Panc1 (cell line): ENCODE measurements around the gene MGAT5. TPM values are rescaled to one million over a fixed set of nuclear protein-coding genes. Genes with fewer than 3 reads are reported as not detected.

ENCODE experiments used
- ATAC-seq: fragments of 200-7000 bp; cut with Tn5 transposase; 2 replicates; pipeline ENCODE4 v1.9.1; 2020; ENCODE audit warnings: mild to moderate bottlenecking, moderate library complexity
- BruUV-seq: library from RNA; stranded (reverse); fragments of 400-500 nt; replicated peaks from 2 replicates; lab custom pipeline; 2021; lab: Mats Ljungman, UMichigan
- CTCF ChIA-PET: fragments of 300-600 bp; sonication (Branson Sonifier 250); formaldehyde crosslinking; loops from one replicate; lab custom pipeline; 2022; ENCODE audit warnings: antibody characterized with exemption; lab: Charles Lee
- POLR2A ChIA-PET: fragments of 300-600 bp; sonication (Branson Sonifier 250); formaldehyde crosslinking; loops from one replicate; lab custom pipeline; 2022; ENCODE audit warnings: antibody characterized with exemption; lab: Charles Lee
- DNase-seq: peaks from one replicate; pipeline ENCODE4 v3.0.0-alpha.2; 2010; ENCODE audit warnings: low read depth, low spot score
- H3K27ac ChIP-seq: 2 replicates; pipeline ENCODE4 v1.5.1; 2011; ENCODE audit warnings: mild to moderate bottlenecking, low read length, inconsistent platforms
- H3K27me3 ChIP-seq: fragments of 200-500 bp; sonication (Bioruptor generic); 2 replicates; pipeline ENCODE4 v1.6.0; 2014; ENCODE audit warnings: low read length, inconsistent platforms; ENCODE audit not compliant: control insufficient read depth, insufficient read depth
- H3K36me3 ChIP-seq: fragments of 200-500 bp; sonication (Bioruptor generic); 2 replicates; pipeline ENCODE4 v1.5.1; 2014; ENCODE audit warnings: inconsistent platforms, mild to moderate bottlenecking, low read length, moderate library complexity; ENCODE audit not compliant: control insufficient read depth, insufficient read depth
- H3K4me1 ChIP-seq: 2 replicates; pipeline ENCODE4 v1.5.1; 2011; ENCODE audit warnings: inconsistent platforms, mild to moderate bottlenecking, low read length, moderate library complexity; ENCODE audit not compliant: control insufficient read depth, insufficient read depth
- H3K4me3 ChIP-seq, 2 experiments: 2 replicates each; pipeline ENCODE4 v1.5.1; 2011 to 2012; ENCODE audit warnings: low read depth in 2 of 2, low read length in 2 of 2, mild to moderate bottlenecking in 2 of 2, inconsistent platforms in 1 of 2, moderate library complexity in 1 of 2
- H3K9me3 ChIP-seq: fragments of 200-500 bp; sonication (Bioruptor generic); 2 replicates; pipeline ENCODE4 v1.5.1; 2014; ENCODE audit warnings: low read depth, mild to moderate bottlenecking, inconsistent platforms, low read length, moderate library complexity; ENCODE audit not compliant: control insufficient read depth, insufficient read depth
- CTCF ChIP-seq: fragments of 450-650 bp; IDR thresholded peaks from 2 replicates; pipeline ENCODE4 v1.5.1; 2017; ENCODE audit warnings: mild to moderate bottlenecking
- POLR2AphosphoS5 ChIP-seq: IDR thresholded peaks from 2 replicates; pipeline ENCODE4 v1.6.1; 2012; ENCODE audit warnings: mild to moderate bottlenecking, low read depth, low read length, moderate library complexity
- REST ChIP-seq, 2 experiments: IDR thresholded peaks; 2 replicates each; pipeline ENCODE4 v1.6.1; 2011 to 2012; ENCODE audit warnings: low read depth in 2 of 2, control low read depth in 1 of 2, low read length in 1 of 2, mild to moderate bottlenecking in 1 of 2, moderate library complexity in 1 of 2; ENCODE audit not compliant: insufficient read depth in 1 of 2
- SIN3A ChIP-seq: IDR thresholded peaks from 2 replicates; pipeline ENCODE4 v1.6.1; 2012; ENCODE audit warnings: low read depth, mild to moderate bottlenecking, low read length, moderate library complexity, borderline replicate concordance; ENCODE audit not compliant: insufficient read depth
- TCF7L2 ChIP-seq: IDR thresholded peaks from 2 replicates; pipeline ENCODE4 v1.6.1; 2011; ENCODE audit warnings: mild to moderate bottlenecking, low read depth, low read length, inconsistent platforms
- in situ Hi-C: cut with HindIII; loops from 2 replicates; pipeline ENCODE4 v1.10.0; 2016; ENCODE audit warnings: low sequenced_read_pairs, low pct_unique_long_range_greater_than_20kb
- intact Hi-C: fragments of 100-400 bp; cut with micrococcal nuclease; formaldehyde crosslinking; loops from one replicate; pipeline ENCODE4 v1.10.0; 2022; ENCODE audit not compliant: unreplicated experiment
- total RNA-seq: library from RNA; stranded (reverse); gene quantifications from one replicate; pipeline ENCODE4 v1.2.1, GENCODE V29; 2021; ENCODE audit not compliant: unreplicated experiment

MGAT5 gene
- total RNA-seq, 1 experiment from 2014 or later: 22.1 TPM

GRCh38 chr2:134369220-134369902 lies 115.5 kb downstream of the MGAT5 start:
- no peak overlapping the region for H3K27ac ChIP-seq
- DNase-seq (no peak), ATAC-seq (no peak)
- H3K9me3 ChIP-seq: no peaks in the 10 kb centered on the region
- no TSS peak for BruUV-seq
- intact Hi-C loops: no loop called here
- no peaks in the 10 kb centered on the region for H3K27me3 ChIP-seq
- TF ChIP-seq CTCF (no peak), POLR2AphosphoS5 (no peak), REST (IDR thresholded peaks at IDR 0.05; ENCODE audit: insufficient read depth in 1 of 2, low read depth in 2 of 2, low read length in 1 of 2) (no peak), SIN3A (no peak), TCF7L2 (no peak)
- no peak overlapping the region for H3K4me3 ChIP-seq
- H3K4me1 ChIP-seq: no peaks in the 10 kb centered on the region
- POLR2A ChIA-PET: no interaction called here
- CTCF ChIA-PET: interaction anchor here (0.5 kb wide), 1 partner anchor 80 kb away, joined by 3 read pairs; no protein-coding TSS in a partner anchor
- no peaks in the 10 kb centered on the region for H3K36me3 ChIP-seq
- in situ Hi-C loops: no loop called here

- in situ Hi-C loops: no loop called here
- H3K4me1 ChIP-seq: no peaks in the 10 kb centered on the region
- intact Hi-C loops: no loop called here
- no peaks in the 10 kb centered on the region for H3K36me3 ChIP-seq
- DNase-seq: no peak
- no peaks in the 10 kb centered on the region for H3K27me3 ChIP-seq
- H3K9me3 ChIP-seq: no peaks in the 10 kb centered on the region
- no peak overlapping the region for H3K4me3 ChIP-seq
- no peak for TF ChIP-seq TCF7L2
- no peak for TF ChIP-seq POLR2AphosphoS5
- POLR2A ChIA-PET: no interaction called here
- ATAC-seq: no peak
- BruUV-seq: no TSS peak
- H3K27ac ChIP-seq: no peak overlapping the region
- CTCF ChIA-PET: no interaction called here
Observed at GRCh38 chr2:134370655-134371445, 117.0 kb downstream of the MGAT5 start.

GRCh38 chr2:134372141-134372540 lies 118.3 kb downstream of the MGAT5 start:
- Histone ChIP-seq H3K9me3 (no peaks in the 10 kb centered on the region), H3K4me3 (no peak overlapping the region), H3K4me1 (no peaks in the 10 kb centered on the region), H3K27ac (no peak overlapping the region), H3K36me3 (no peaks in the 10 kb centered on the region), H3K27me3 (no peaks in the 10 kb centered on the region)
- intact Hi-C loops (no loop called here), in situ Hi-C loops (no loop called here)
- CTCF ChIA-PET: no interaction called here
- no peak for TF ChIP-seq SIN3A
- BruUV-seq: no TSS peak
- POLR2A ChIA-PET: no interaction called here
- DNase-seq (no peak), ATAC-seq (no peak)
